HEK293 (cell line): Measurements from ENCODE around the gene MRPL23.

Source experiments
- CTCF ChIA-PET: fragments of 350-600 bp; formaldehyde crosslinking; extraction: SDS; loops from one replicate; lab custom pipeline; 2021; ENCODE audit warnings: antibody characterized with exemption; lab: Yijun Ruan, JAX
- POLR2A ChIA-PET: fragments of 300-600 bp; formaldehyde crosslinking; extraction: SDS; loops from one replicate; lab custom pipeline; 2020; ENCODE audit warnings: antibody characterized with exemption, inconsistent platforms; lab: Yijun Ruan, JAX
- H3K27ac ChIP-seq: fragments of 200-500 bp; sonication (Bioruptor generic); 2 replicates; pipeline ENCODE4 v1.5.1; 2014; ENCODE audit warnings: low read depth, low read length, control low read depth, inconsistent platforms; ENCODE audit errors: extremely low read depth
- H3K36me3 ChIP-seq, 2 experiments: fragments of 200-500 bp in 1 of 2; sonication (Bioruptor generic) in 1 of 2; 1 replicate in 1 of 2; 2 replicates in 1 of 2; pipeline ENCODE4 v1.5.1; 2014 to 2017; ENCODE audit warnings: inconsistent platforms in 2 of 2, low read length in 2 of 2; ENCODE audit not compliant: control insufficient read depth in 2 of 2, insufficient read depth in 1 of 2
- H3K4me1 ChIP-seq: fragments of 200-500 bp; sonication (Bioruptor generic); 2 replicates; pipeline ENCODE4 v1.5.1; 2014; ENCODE audit warnings: mild to moderate bottlenecking, low read length, inconsistent platforms; ENCODE audit not compliant: control insufficient read depth, insufficient read depth
- H3K4me3 ChIP-seq: 2 replicates; pipeline ENCODE4 v1.5.1; 2011; ENCODE audit warnings: low read depth, mild to moderate bottlenecking, control low read depth, low read length, moderate library complexity
- H3K9me3 ChIP-seq: fragments of 200-500 bp; sonication (Bioruptor generic); 2 replicates; pipeline ENCODE4 v1.5.1; 2014; ENCODE audit warnings: low read depth, low read length, inconsistent platforms; ENCODE audit not compliant: control insufficient read depth, insufficient read depth
- BCL11B ChIP-seq: fragments of 450-650 bp; formaldehyde crosslinking; IDR thresholded peaks from 2 replicates; pipeline ENCODE4 v1.5.1; 2016; ENCODE audit warnings: low read depth, missing biosample characterization, missing genetic modification characterization
- GLI4 ChIP-seq: fragments of 450-650 bp; formaldehyde crosslinking; IDR thresholded peaks from 2 replicates; pipeline ENCODE4 v1.5.1; 2016; ENCODE audit warnings: missing biosample characterization, missing genetic modification characterization
- GLIS1 ChIP-seq: fragments of 450-650 bp; formaldehyde crosslinking; IDR thresholded peaks from 2 replicates; pipeline ENCODE4 v1.5.1; 2016; ENCODE audit warnings: missing biosample characterization, missing genetic modification characterization
- KLF16 ChIP-seq: fragments of 450-650 bp; formaldehyde crosslinking; IDR thresholded peaks from 2 replicates; pipeline ENCODE4 v1.5.1; 2017; ENCODE audit warnings: missing biosample characterization, missing genetic modification characterization
- PRDM4 ChIP-seq: fragments of 450-650 bp; formaldehyde crosslinking; IDR thresholded peaks from 2 replicates; pipeline ENCODE4 v1.5.1; 2017; ENCODE audit warnings: missing biosample characterization, missing genetic modification characterization
- SP2 ChIP-seq: fragments of 450-650 bp; formaldehyde crosslinking; IDR thresholded peaks from 2 replicates; pipeline ENCODE4 v1.5.1; 2016; ENCODE audit warnings: missing biosample characterization, missing genetic modification characterization
- SP3 ChIP-seq: fragments of 450-650 bp; formaldehyde crosslinking; IDR thresholded peaks from 2 replicates; pipeline ENCODE4 v1.5.1; 2016; ENCODE audit warnings: missing biosample characterization, missing genetic modification characterization
- YY2 ChIP-seq: fragments of 450-650 bp; formaldehyde crosslinking; IDR thresholded peaks from 2 replicates; pipeline ENCODE4 v1.5.1; 2016; ENCODE audit warnings: missing biosample characterization, missing genetic modification characterization
- ZBTB20 ChIP-seq: fragments of 450-650 bp; formaldehyde crosslinking; IDR thresholded peaks from 2 replicates; pipeline ENCODE4 v1.5.1; 2016; ENCODE audit warnings: missing biosample characterization, missing genetic modification characterization
- ZFP37 ChIP-seq: fragments of 450-650 bp; formaldehyde crosslinking; IDR thresholded peaks from 2 replicates; pipeline ENCODE4 v1.5.1; 2016; ENCODE audit warnings: missing biosample characterization, missing genetic modification characterization
- ZIC2 ChIP-seq: fragments of 450-650 bp; formaldehyde crosslinking; IDR thresholded peaks from 2 replicates; pipeline ENCODE4 v1.5.1; 2016; ENCODE audit warnings: missing biosample characterization, missing genetic modification characterization
- ZNF121 ChIP-seq: fragments of 450-650 bp; formaldehyde crosslinking; IDR thresholded peaks from 2 replicates; pipeline ENCODE4 v1.5.1; 2016; ENCODE audit warnings: missing biosample characterization, missing genetic modification characterization
- ZNF138 ChIP-seq: fragments of 450-650 bp; formaldehyde crosslinking; IDR thresholded peaks from 2 replicates; pipeline ENCODE4 v1.5.1; 2016; ENCODE audit warnings: missing biosample characterization, missing genetic modification characterization, borderline replicate concordance
- ZNF155 ChIP-seq: fragments of 450-650 bp; formaldehyde crosslinking; IDR thresholded peaks from 2 replicates; pipeline ENCODE4 v1.5.1; 2016; ENCODE audit warnings: missing biosample characterization, missing genetic modification characterization
- ZNF2 ChIP-seq: fragments of 450-650 bp; formaldehyde crosslinking; IDR thresholded peaks from 2 replicates; pipeline ENCODE4 v1.5.1; 2016; ENCODE audit warnings: missing biosample characterization, missing genetic modification characterization
- ZNF211 ChIP-seq: fragments of 450-650 bp; formaldehyde crosslinking; IDR thresholded peaks from 2 replicates; pipeline ENCODE4 v1.5.1; 2016; ENCODE audit warnings: low read depth, missing biosample characterization, missing genetic modification characterization
- ZNF488 ChIP-seq: fragments of 450-650 bp; formaldehyde crosslinking; IDR thresholded peaks from 2 replicates; pipeline ENCODE4 v1.5.1; 2016; ENCODE audit warnings: missing biosample characterization, missing genetic modification characterization
- ZNF510 ChIP-seq: fragments of 450-650 bp; formaldehyde crosslinking; IDR thresholded peaks from 2 replicates; pipeline ENCODE4 v1.5.1; 2018; ENCODE audit warnings: mild to moderate bottlenecking, missing genetic modification characterization, missing biosample characterization; ENCODE audit not compliant: insufficient replicate concordance
- ZNF830 ChIP-seq: fragments of 450-650 bp; IDR thresholded peaks from 2 replicates; pipeline ENCODE4 v1.5.0; 2018; ENCODE audit warnings: missing biosample characterization, missing genetic modification characterization, low read depth, mild to moderate bottlenecking, moderate library complexity

The MRPL23 gene

GRCh38 chr11:1924646-1925372 is 22.3 kb upstream of the MRPL23 start:
- H3K9me3 ChIP-seq = no peaks in the 10 kb centered on the region
- POLR2A ChIA-PET = no interaction called here
- H3K4me3 ChIP-seq = no peak overlapping the region
- TF ChIP-seq SP2 (tag by site-specific recombination) (no peak), YY2 (tag by site-specific recombination) (no peak), ZNF488 (tag by site-specific recombination) (no peak), ZNF138 (tag by site-specific recombination) (no peak), BCL11B (tag by site-specific recombination) (no peak), GLIS1 (tag by site-specific recombination) (peak; percentile 41), ZNF510 (no peak), ZNF121 (tag by site-specific recombination) (no peak), ZBTB20 (no peak), ZIC2 (tag by site-specific recombination) (peak; percentile 13; the same call in 1 of the 2 replicates)
- H3K36me3 ChIP-seq = no peaks in the 10 kb centered on the region
- CTCF ChIA-PET = interaction anchor here (0.6 kb wide), 1 partner anchor 180 kb away, joined by 5 read pairs; no protein-coding TSS in a partner anchor
- no peak overlapping the region for H3K27ac ChIP-seq
- H3K4me1 ChIP-seq = no peaks in the 10 kb centered on the region

- Histone ChIP-seq H3K36me3 (no peaks in the 10 kb centered on the region), H3K9me3 (no peaks in the 10 kb centered on the region), H3K4me3 (no peak overlapping the region), H3K27ac (no peak overlapping the region), H3K4me1 (no peaks in the 10 kb centered on the region)
- POLR2A ChIA-PET = no interaction called here
- TF ChIP-seq ZFP37 (tag by site-specific recombination) = no peak
- no peak for TF ChIP-seq SP3 (tag by site-specific recombination)
- TF ChIP-seq ZNF2 (tag by site-specific recombination) = no peak
- no peak for TF ChIP-seq PRDM4 (tag by site-specific recombination)
- no peak for TF ChIP-seq GLI4
- no peak for TF ChIP-seq BCL11B (tag by site-specific recombination)
- no peak for TF ChIP-seq ZNF830 (tag by site-specific recombination)
- TF ChIP-seq KLF16 (tag by site-specific recombination) = no peak
- TF ChIP-seq ZNF211 (tag by site-specific recombination) = no peak
- no peak for TF ChIP-seq ZNF155
- CTCF ChIA-PET = no interaction called here
Measured at GRCh38 chr11:1925373-1926155, 21.6 kb upstream of the MRPL23 start.
